Prostate gland (tissue), 2 donors: ENCODE results near the gene ADCY7. TPM values are rescaled to one million over a fixed set of nuclear protein-coding genes. Genes with fewer than 3 reads are reported as not detected.

Experiments
- DNase-seq: peaks from one replicate; pipeline ENCODE4 v3.0.0-alpha.2; 2019; ENCODE audit warnings: low spot score
- H3K27ac ChIP-seq, 2 donors: fragments of 200-600 bp; sonication (generic); 2 replicates each; pipeline ENCODE4 v1.5.1; 2017 to 2019
- H3K27me3 ChIP-seq: fragments of 200-600 bp; sonication (generic); replicated peaks from 2 replicates; pipeline ENCODE4 v1.5.1; 2019; ENCODE audit not compliant: insufficient read depth
- H3K36me3 ChIP-seq, 2 donors: fragments of 200-600 bp; sonication (generic); 1 replicate in 1 of 2; 2 replicates in 1 of 2; pipeline versions ENCODE4 v1.5.1 to v1.8.1; 2017 to 2019
- H3K4me1 ChIP-seq: fragments of 200-600 bp; sonication (generic); replicated peaks from 2 replicates; pipeline ENCODE4 v1.5.1; 2019
- H3K4me3 ChIP-seq, 2 donors: fragments of 200-600 bp; sonication (generic); 2 replicates each; pipeline ENCODE4 v1.5.1; 2017 to 2019
- H3K9me3 ChIP-seq: fragments of 200-600 bp; sonication (generic); 2 replicates; pipeline ENCODE4 v1.5.1; 2017
- CTCF ChIP-seq, 4 experiments: fragments of 200-600 bp in 2 of 4; fragments of 450-650 bp in 2 of 4; sonication (generic) in 2 of 4; IDR thresholded peaks; 1 replicate in 3 of 4; 2 replicates in 1 of 4; pipeline ENCODE4 v1.5.1; 2016 to 2019; ENCODE audit warnings: antibody characterized with exemption in 4 of 4, mild to moderate bottlenecking in 2 of 4, moderate library complexity in 2 of 4
- POLR2A ChIP-seq: fragments of 450-650 bp; IDR thresholded peaks from one replicate; pipeline ENCODE4 v1.6.1; 2016; ENCODE audit warnings: antibody characterized with exemption, mild to moderate bottlenecking
- POLR2AphosphoS5 ChIP-seq: sonication (generic); formaldehyde crosslinking; IDR thresholded peaks from one replicate; pipeline ENCODE4 v1.6.1; 2017; ENCODE audit warnings: antibody characterized with exemption
- WGBS: methylation state at CpG from one replicate; pipeline ENCODE4 v1.1.5; 2018; 5-methylcytosine and 5-hydroxymethylcytosine counted together
- intact Hi-C: fragments of 100-400 bp; cut with DNase I; formaldehyde crosslinking; loops from one replicate; pipeline ENCODE4 v1.14.2; 2022
- total RNA-seq, 2 donors: library from RNA; depleted of rRNA; stranded (reverse); fragments of >200 nt; gene quantifications; one replicate each; pipeline ENCODE4 v1.1.0, GENCODE V29; 2016

The ADCY7 gene
- total RNA-seq, 2 donors from 2014 or later: 2.0 to 10.9 TPM

- WGBS: 71% methylated on average over 7 of the region's 7 CpGs
- no peaks in the 10 kb centered on the region for H3K9me3 ChIP-seq
- H3K27me3 ChIP-seq: no peaks in the 10 kb centered on the region
- TF ChIP-seq CTCF (IDR thresholded peaks at IDR 0.05): no peak
- no peak for TF ChIP-seq POLR2AphosphoS5
- TF ChIP-seq POLR2A: no peak
- no peak overlapping the region for H3K27ac ChIP-seq
- no peaks in the 10 kb centered on the region for H3K4me1 ChIP-seq
- no peaks in the 10 kb centered on the region for H3K36me3 ChIP-seq
- DNase-seq: no peak
- H3K4me3 ChIP-seq: no peak overlapping the region
- intact Hi-C loops: no loop called here
Observed at GRCh38 chr16:50254072-50254471, 12.3 kb upstream of the ADCY7 start.

GRCh38 chr16:50255538-50255937, 10.8 kb upstream of the ADCY7 start:
- Histone ChIP-seq H3K4me1 (no peaks in the 10 kb centered on the region), H3K9me3 (no peaks in the 10 kb centered on the region), H3K27me3 (no peaks in the 10 kb centered on the region), H3K36me3 (no peaks in the 10 kb centered on the region), H3K4me3 (no peak overlapping the region), H3K27ac (no peak overlapping the region)
- 88% methylated on average over 2 of the region's 2 CpGs for WGBS
- DNase-seq: no peak
- intact Hi-C loops: no loop called here
- no peak for TF ChIP-seq POLR2AphosphoS5
- TF ChIP-seq POLR2A: no peak
- TF ChIP-seq CTCF (IDR thresholded peaks at IDR 0.05): no peak

- no peak overlapping the region for H3K27ac ChIP-seq
- H3K36me3 ChIP-seq: no peaks in the 10 kb centered on the region
- TF ChIP-seq CTCF (IDR thresholded peaks at IDR 0.05): no peak
- no peak for TF ChIP-seq POLR2A
- TF ChIP-seq POLR2AphosphoS5: no peak
- H3K4me1 ChIP-seq: peaks cover 3% of the 10 kb centered on the region
- H3K27me3 ChIP-seq: no peaks in the 10 kb centered on the region
- no peak overlapping the region for H3K4me3 ChIP-seq
- intact Hi-C loops: no loop called here
- 96% methylated on average over 1 of the region's 1 CpG for WGBS
- DNase-seq: no peak
- H3K9me3 ChIP-seq: no peaks in the 10 kb centered on the region
Observed at GRCh38 chr16:50256604-50257003, 9.7 kb upstream of the ADCY7 start.

GRCh38 chr16:50257876-50258275, 8.5 kb upstream of the ADCY7 start:
- Histone ChIP-seq H3K27me3 (no peaks in the 10 kb centered on the region), H3K36me3 (no peaks in the 10 kb centered on the region), H3K27ac (no peak overlapping the region), H3K4me1 (peaks cover 5% of the 10 kb centered on the region), H3K4me3 (no peak overlapping the region), H3K9me3 (no peaks in the 10 kb centered on the region)
- no peak for DNase-seq
- intact Hi-C loops: no loop called here
- WGBS: 95% methylated on average over 9 of the region's 9 CpGs
- TF ChIP-seq POLR2A (no peak), POLR2AphosphoS5 (no peak)

GRCh38 chr16:50259334-50260205, 6.8 kb upstream of the ADCY7 start:
- peaks cover 5% of the 10 kb centered on the region for H3K4me1 ChIP-seq
- TF ChIP-seq CTCF (IDR thresholded peaks at IDR 0.05) (no peak), POLR2A (no peak), POLR2AphosphoS5 (no peak)
- H3K27me3 ChIP-seq: no peaks in the 10 kb centered on the region
- intact Hi-C loops: no loop called here
- no peak for DNase-seq
- WGBS: 44% methylated on average over 23 of the region's 23 CpGs
- no peak overlapping the region for H3K27ac ChIP-seq
- no peaks in the 10 kb centered on the region for H3K9me3 ChIP-seq
- H3K36me3 ChIP-seq: no peaks in the 10 kb centered on the region
- H3K4me3 ChIP-seq: no peak overlapping the region
